Caco-2 (cell line): ENCODE measurements around the gene NRSN2. TPM values are rescaled to one million over a fixed set of nuclear protein-coding genes. Genes with fewer than 3 reads are reported as not detected.

Experiments
- BruUV-seq: library from RNA; stranded (reverse); fragments of 400-500 nt; replicated peaks from 2 replicates; lab custom pipeline; 2021; lab: Mats Ljungman, UMichigan
- CTCF ChIA-PET: fragments of 300-600 bp; sonication (Branson Sonifier 250); formaldehyde crosslinking; loops from one replicate; lab custom pipeline; 2022; ENCODE audit warnings: antibody characterized with exemption; lab: Charles Lee
- POLR2A ChIA-PET: fragments of 300-600 bp; sonication (Branson Sonifier 250); formaldehyde crosslinking; loops from one replicate; lab custom pipeline; 2022; ENCODE audit warnings: antibody characterized with exemption; lab: Charles Lee
- DNase-seq, 2 experiments: peaks; one replicate each; pipeline versions ENCODE4 v3.0.0 to v3.0.0-alpha.2; 2020 to 2022
- H3K27me3 ChIP-seq: replicated peaks from 2 replicates; pipeline ENCODE4 v1.6.0; 2011; ENCODE audit warnings: low read length; ENCODE audit not compliant: control insufficient read depth, insufficient read depth
- H3K36me3 ChIP-seq: 2 replicates; pipeline ENCODE4 v1.5.1; 2011; ENCODE audit warnings: low read length; ENCODE audit not compliant: control insufficient read depth, insufficient read depth
- H3K4me1 ChIP-seq: fragments of 250-450 bp; sonication (Bioruptor Pico); 2 replicates; pipeline ENCODE4 v1.5.1; 2020; ENCODE audit warnings: mild to moderate bottlenecking
- H3K4me3 ChIP-seq: 2 replicates; pipeline ENCODE4 v1.5.1; 2011; ENCODE audit warnings: low read depth, mild to moderate bottlenecking, control low read depth, low read length
- H3K9me3 ChIP-seq: fragments of 250-450 bp; sonication (Bioruptor Pico); 2 replicates; pipeline ENCODE4 v1.5.1; 2020; ENCODE audit warnings: mild to moderate bottlenecking, moderate library complexity
- H3K27ac Mint-ChIP-seq: one replicate; pipeline ENCODE4 v1.8.0; 2022; ENCODE audit warnings: mixed read lengths; ENCODE audit not compliant: unreplicated experiment
- H3K27me3 Mint-ChIP-seq: one replicate; pipeline ENCODE4 v1.8.0; 2022; ENCODE audit warnings: mixed read lengths; ENCODE audit not compliant: insufficient read depth, unreplicated experiment
- H3K36me3 Mint-ChIP-seq: one replicate; pipeline ENCODE4 v1.8.0; 2022; ENCODE audit warnings: mild to moderate bottlenecking, mixed read lengths; ENCODE audit not compliant: insufficient read depth, unreplicated experiment
- H3K4me1 Mint-ChIP-seq: one replicate; pipeline ENCODE4 v1.8.0; 2022; ENCODE audit warnings: low read depth, mixed read lengths; ENCODE audit not compliant: unreplicated experiment
- H3K4me3 Mint-ChIP-seq: one replicate; pipeline ENCODE4 v1.8.0; 2022; ENCODE audit warnings: mild to moderate bottlenecking, moderate library complexity, mixed read lengths; ENCODE audit not compliant: unreplicated experiment
- H3K9me3 Mint-ChIP-seq: one replicate; pipeline ENCODE4 v1.8.0; 2022; ENCODE audit warnings: mixed read lengths; ENCODE audit not compliant: unreplicated experiment
- intact Hi-C: fragments of 100-400 bp; cut with micrococcal nuclease; formaldehyde crosslinking; loops from one replicate; pipeline ENCODE4 v1.10.0; 2022; ENCODE audit not compliant: unreplicated experiment
- total RNA-seq: library from RNA; stranded (reverse); gene quantifications from 2 replicates; pipeline ENCODE4 v1.2.3, GENCODE V29; 2022
- TF ChIP-seq, protein P1 (sequence below), 2 experiments: fragments of 200-600 bp in 1 of 2; IDR thresholded peaks; 1 replicate in 1 of 2; 2 replicates in 1 of 2; pipeline versions ENCODE4 v1.5.1 to v1.8.0; 2011 to 2022; ENCODE audit warnings: antibody characterized with exemption in 1 of 2, control low read depth in 1 of 2, inconsistent platforms in 1 of 2, low read depth in 1 of 2, low read length in 1 of 2, mild to moderate bottlenecking in 1 of 2, moderate library complexity in 1 of 2; ENCODE audit not compliant: insufficient read depth in 1 of 2, severe bottlenecking in 1 of 2, unreplicated experiment in 1 of 2

NRSN2 gene
- total RNA-seq, 1 experiment from 2014 or later = 27.5 TPM

DNA sequence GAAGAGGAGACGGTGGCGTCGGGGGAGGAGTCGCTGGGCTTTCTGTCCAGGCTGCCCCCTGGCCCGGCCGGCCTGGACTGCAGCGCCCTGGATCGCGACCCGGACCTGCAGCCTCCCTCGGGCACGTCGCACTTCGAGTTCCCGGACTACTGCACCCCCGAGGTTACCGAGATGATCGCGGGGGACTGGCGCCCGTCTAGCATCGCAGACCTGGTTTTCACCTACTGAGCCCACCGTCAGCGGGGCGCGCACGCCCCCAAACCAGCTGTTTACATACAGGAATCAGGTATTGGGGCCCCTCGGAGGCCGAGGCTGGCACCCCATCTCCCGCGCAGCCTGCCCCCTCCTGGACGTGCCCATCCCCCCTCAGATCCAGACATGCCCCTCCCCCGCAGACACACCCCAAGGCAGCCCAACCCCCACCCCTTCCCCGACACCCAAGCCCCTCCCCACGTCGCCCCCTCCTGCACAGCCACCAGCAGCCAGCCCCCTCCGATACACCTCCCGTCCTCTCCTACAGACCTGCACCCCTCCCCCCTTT, 20.2 kb upstream of the NRSN2 start:
- peak in 1 of 2 experiments; percentile 59 for DNase-seq
- Histone ChIP-seq H3K4me3 (peak overlapping the region; percentile 59), H3K36me3 (no peaks in the 10 kb centered on the region), H3K27me3 (no peaks in the 10 kb centered on the region), H3K9me3 (no peaks in the 10 kb centered on the region), H3K4me1 (0 out of 2 replicates have a peak, but pooled peaks cover 10% of the 10 kb centered on the region)
- Mint-ChIP-seq H3K9me3 (no peaks in the 10 kb centered on the region), H3K4me1 (peaks cover 8% of the 10 kb centered on the region), H3K36me3 (peaks cover 46% of the 10 kb centered on the region), H3K27ac (peak overlapping the region; percentile 29), H3K4me3 (peak overlapping the region; percentile 94), H3K27me3 (no peaks in the 10 kb centered on the region)
- intact Hi-C loops = loop anchor here (1.0 kb wide), 1 partner anchor 21 kb away; the partner anchor contains the start of gene NRSN2
- TF ChIP-seq, protein P1, sequence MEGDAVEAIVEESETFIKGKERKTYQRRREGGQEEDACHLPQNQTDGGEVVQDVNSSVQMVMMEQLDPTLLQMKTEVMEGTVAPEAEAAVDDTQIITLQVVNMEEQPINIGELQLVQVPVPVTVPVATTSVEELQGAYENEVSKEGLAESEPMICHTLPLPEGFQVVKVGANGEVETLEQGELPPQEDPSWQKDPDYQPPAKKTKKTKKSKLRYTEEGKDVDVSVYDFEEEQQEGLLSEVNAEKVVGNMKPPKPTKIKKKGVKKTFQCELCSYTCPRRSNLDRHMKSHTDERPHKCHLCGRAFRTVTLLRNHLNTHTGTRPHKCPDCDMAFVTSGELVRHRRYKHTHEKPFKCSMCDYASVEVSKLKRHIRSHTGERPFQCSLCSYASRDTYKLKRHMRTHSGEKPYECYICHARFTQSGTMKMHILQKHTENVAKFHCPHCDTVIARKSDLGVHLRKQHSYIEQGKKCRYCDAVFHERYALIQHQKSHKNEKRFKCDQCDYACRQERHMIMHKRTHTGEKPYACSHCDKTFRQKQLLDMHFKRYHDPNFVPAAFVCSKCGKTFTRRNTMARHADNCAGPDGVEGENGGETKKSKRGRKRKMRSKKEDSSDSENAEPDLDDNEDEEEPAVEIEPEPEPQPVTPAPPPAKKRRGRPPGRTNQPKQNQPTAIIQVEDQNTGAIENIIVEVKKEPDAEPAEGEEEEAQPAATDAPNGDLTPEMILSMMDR (IDR thresholded peaks at IDR 0.05; ENCODE audit: insufficient read depth in 1 of 2, low read depth in 1 of 2, low read length in 1 of 2, severe bottlenecking in 1 of 2, unreplicated experiment in 1 of 2) = no peak
- POLR2A ChIA-PET = interaction anchor here (3.1 kb wide), 1 partner anchor 21 kb away, joined by 14 read pairs; the partner anchor contains the start of gene NRSN2
- BruUV-seq = no TSS peak
- CTCF ChIA-PET = no interaction called here

- Mint-ChIP-seq H3K36me3 (peaks cover 46% of the 10 kb centered on the region), H3K27ac (peak overlapping the region; percentile 29), H3K4me3 (peak overlapping the region; percentile 94), H3K27me3 (no peaks in the 10 kb centered on the region), H3K4me1 (peaks cover 8% of the 10 kb centered on the region), H3K9me3 (no peaks in the 10 kb centered on the region)
- TSS peak; percentile 65 for BruUV-seq
- peak; percentile 88 to 92 for DNase-seq
- CTCF ChIA-PET = no interaction called here
- intact Hi-C loops = loop anchor here (1.0 kb wide), 1 partner anchor 20 kb away; the partner anchor contains the start of gene NRSN2
- TF ChIP-seq, protein P1 (IDR thresholded peaks at IDR 0.05; ENCODE audit: insufficient read depth in 1 of 2, low read depth in 1 of 2, low read length in 1 of 2, severe bottlenecking in 1 of 2, unreplicated experiment in 1 of 2) = no peak
- no peaks in the 10 kb centered on the region for H3K9me3 ChIP-seq
- H3K4me3 ChIP-seq = peak overlapping the region; percentile 59
- H3K4me1 ChIP-seq = 0 out of 2 replicates have a peak, but pooled peaks cover 10% of the 10 kb centered on the region
- POLR2A ChIA-PET = no interaction called here
- no peaks in the 10 kb centered on the region for H3K36me3 ChIP-seq
- H3K27me3 ChIP-seq = no peaks in the 10 kb centered on the region
Measured at GRCh38 chr20:327186-328026, 19.5 kb upstream of the NRSN2 start.
